Ishikawa (cell line): ENCODE data around the gene AGPS.

Experiments used
- CEBPB ChIP-seq: IDR thresholded peaks from 2 replicates; pipeline ENCODE4 v1.6.1; 2012
- CREB1 ChIP-seq: IDR thresholded peaks from 2 replicates; pipeline ENCODE4 v1.6.1; 2012; ENCODE audit warnings: low read depth
- EGR1 ChIP-seq: IDR thresholded peaks from 2 replicates; pipeline ENCODE4 v1.6.1; 2012
- EP300 ChIP-seq: IDR thresholded peaks from 2 replicates; pipeline ENCODE4 v1.6.1; 2012; ENCODE audit warnings: borderline replicate concordance
- FOXM1 ChIP-seq: IDR thresholded peaks from 2 replicates; pipeline ENCODE4 v1.6.1; 2012; ENCODE audit warnings: low read depth, borderline replicate concordance
- NFIC ChIP-seq: IDR thresholded peaks from 2 replicates; pipeline ENCODE4 v1.6.1; 2012
- RAD21 ChIP-seq: IDR thresholded peaks from 2 replicates; pipeline ENCODE4 v1.6.1; 2012; ENCODE audit warnings: low read depth
- TAF1 ChIP-seq: IDR thresholded peaks from 2 replicates; pipeline ENCODE4 v1.6.1; 2012; ENCODE audit warnings: low read depth, mild to moderate bottlenecking
- TCF12 ChIP-seq: IDR thresholded peaks from 2 replicates; pipeline ENCODE4 v1.6.1; 2012; ENCODE audit warnings: low read depth
- TEAD4 ChIP-seq: IDR thresholded peaks from 2 replicates; pipeline ENCODE4 v1.6.1; 2012
- YY1 ChIP-seq: IDR thresholded peaks from 2 replicates; pipeline ENCODE4 v1.6.1; 2012; ENCODE audit warnings: low read depth
- ZBTB7A ChIP-seq: IDR thresholded peaks from 2 replicates; pipeline ENCODE4 v1.6.1; 2012; ENCODE audit warnings: low read depth
- TF ChIP-seq, protein P1 (sequence below): IDR thresholded peaks from 2 replicates; pipeline ENCODE4 v1.6.1; 2012; ENCODE audit warnings: low read depth, mild to moderate bottlenecking
- TF ChIP-seq, protein P2 (sequence below): IDR thresholded peaks from 2 replicates; pipeline ENCODE4 v1.6.1; 2012
- TF ChIP-seq, protein P3 (sequence below): IDR thresholded peaks from 2 replicates; pipeline ENCODE4 v1.6.1; 2012

AGPS gene

DNA sequence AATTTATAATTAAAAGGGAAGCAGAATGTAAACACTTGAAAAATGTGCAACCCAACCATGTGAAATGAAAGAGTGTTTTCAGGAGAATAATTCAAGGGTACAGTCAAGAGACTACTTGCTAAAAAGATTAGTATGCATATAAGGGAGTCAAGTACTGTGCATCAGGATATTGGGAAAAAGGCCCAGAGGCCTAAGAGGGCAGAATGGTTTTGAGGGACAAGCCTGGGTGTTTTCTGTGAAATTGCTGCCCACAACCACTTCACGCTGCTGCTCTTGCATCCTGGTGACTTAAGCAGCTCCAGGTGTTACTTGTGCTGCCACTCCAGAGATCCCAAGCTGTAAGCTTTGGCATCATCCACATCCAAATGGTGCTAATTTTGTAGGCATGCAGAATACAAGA, 165.2 kb downstream of the AGPS start:
- no peak for TF ChIP-seq EP300

DNA sequence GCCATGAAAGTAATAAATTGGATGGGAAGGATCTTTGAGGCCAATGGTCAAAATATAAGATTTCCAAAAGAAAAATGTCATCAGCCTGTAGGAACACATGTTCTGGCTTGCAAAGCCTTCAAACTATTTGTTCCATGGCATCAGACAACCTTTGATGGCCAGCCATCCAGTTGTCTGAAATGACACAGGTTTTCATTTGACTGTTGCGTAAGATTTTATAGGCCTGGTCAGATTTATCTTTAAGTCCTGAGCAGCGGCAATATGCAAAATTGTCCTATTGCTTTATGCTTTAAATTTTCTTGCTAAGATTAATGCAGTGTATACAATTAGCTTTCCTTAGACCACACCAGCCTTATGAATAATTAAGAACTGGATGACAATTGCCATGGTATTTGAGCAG, 167.1 kb downstream of the AGPS start:
- TF ChIP-seq NFIC (no peak), CEBPB (peak; percentile 15; the same call in 1 of the 2 replicates), TCF12 (no peak)

DNA sequence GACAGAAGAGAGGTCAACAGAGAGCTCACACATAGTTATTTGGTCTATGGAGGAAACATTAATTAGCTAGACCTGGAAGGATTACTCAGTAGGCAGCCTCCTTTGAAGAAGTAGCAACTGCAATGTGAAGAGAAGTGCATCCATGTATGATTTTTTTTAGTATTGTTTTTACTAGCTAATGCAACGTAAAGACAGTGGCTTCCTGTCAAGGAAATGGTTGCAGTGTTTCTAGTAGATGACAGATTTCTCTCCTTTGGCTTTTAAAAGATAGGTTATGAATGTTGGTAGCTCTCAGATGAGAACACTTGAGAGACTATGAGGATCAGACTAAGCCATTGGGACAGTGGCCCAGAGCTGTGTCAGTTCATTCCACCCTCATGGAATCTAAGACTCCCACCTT, 175.8 kb downstream of the AGPS start:
- TF ChIP-seq EGR1 (no peak), RAD21 (no peak), YY1 (no peak), TEAD4 (no peak), TAF1 (no peak), TCF12 (no peak), EP300 (no peak), NFIC (no peak), CEBPB (no peak), FOXM1 (no peak), CREB1 (no peak), ZBTB7A (no peak)
- TF ChIP-seq, protein P1, sequence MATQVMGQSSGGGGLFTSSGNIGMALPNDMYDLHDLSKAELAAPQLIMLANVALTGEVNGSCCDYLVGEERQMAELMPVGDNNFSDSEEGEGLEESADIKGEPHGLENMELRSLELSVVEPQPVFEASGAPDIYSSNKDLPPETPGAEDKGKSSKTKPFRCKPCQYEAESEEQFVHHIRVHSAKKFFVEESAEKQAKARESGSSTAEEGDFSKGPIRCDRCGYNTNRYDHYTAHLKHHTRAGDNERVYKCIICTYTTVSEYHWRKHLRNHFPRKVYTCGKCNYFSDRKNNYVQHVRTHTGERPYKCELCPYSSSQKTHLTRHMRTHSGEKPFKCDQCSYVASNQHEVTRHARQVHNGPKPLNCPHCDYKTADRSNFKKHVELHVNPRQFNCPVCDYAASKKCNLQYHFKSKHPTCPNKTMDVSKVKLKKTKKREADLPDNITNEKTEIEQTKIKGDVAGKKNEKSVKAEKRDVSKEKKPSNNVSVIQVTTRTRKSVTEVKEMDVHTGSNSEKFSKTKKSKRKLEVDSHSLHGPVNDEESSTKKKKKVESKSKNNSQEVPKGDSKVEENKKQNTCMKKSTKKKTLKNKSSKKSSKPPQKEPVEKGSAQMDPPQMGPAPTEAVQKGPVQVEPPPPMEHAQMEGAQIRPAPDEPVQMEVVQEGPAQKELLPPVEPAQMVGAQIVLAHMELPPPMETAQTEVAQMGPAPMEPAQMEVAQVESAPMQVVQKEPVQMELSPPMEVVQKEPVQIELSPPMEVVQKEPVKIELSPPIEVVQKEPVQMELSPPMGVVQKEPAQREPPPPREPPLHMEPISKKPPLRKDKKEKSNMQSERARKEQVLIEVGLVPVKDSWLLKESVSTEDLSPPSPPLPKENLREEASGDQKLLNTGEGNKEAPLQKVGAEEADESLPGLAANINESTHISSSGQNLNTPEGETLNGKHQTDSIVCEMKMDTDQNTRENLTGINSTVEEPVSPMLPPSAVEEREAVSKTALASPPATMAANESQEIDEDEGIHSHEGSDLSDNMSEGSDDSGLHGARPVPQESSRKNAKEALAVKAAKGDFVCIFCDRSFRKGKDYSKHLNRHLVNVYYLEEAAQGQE: no peak
- TF ChIP-seq, protein P2, sequence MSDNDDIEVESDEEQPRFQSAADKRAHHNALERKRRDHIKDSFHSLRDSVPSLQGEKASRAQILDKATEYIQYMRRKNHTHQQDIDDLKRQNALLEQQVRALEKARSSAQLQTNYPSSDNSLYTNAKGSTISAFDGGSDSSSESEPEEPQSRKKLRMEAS: no peak
- TF ChIP-seq, protein P3, sequence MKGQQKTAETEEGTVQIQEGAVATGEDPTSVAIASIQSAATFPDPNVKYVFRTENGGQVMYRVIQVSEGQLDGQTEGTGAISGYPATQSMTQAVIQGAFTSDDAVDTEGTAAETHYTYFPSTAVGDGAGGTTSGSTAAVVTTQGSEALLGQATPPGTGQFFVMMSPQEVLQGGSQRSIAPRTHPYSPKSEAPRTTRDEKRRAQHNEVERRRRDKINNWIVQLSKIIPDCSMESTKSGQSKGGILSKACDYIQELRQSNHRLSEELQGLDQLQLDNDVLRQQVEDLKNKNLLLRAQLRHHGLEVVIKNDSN: no peak

DNA sequence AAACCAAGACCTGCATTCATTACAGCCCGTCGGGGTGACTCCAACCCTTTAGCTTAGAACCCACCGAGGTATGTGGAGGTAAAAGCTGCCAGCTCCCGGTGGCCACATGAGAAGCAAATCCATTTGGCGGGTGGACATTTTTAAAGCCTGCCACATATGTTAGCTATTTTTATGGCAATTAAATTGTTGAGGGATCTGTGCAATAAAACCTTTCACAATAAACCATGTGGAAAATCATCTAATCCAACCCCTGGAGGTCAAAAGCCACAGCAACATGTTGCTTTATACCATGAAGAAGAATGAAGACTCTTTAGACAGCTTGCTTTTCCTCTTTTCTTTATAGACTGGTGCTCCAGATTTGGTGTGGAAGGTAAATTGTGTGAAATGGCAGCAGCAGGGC, 176.3 kb downstream of the AGPS start:
- TF ChIP-seq CEBPB: no peak
- no peak for TF ChIP-seq YY1
- no peak for TF ChIP-seq NFIC
- TF ChIP-seq RAD21: no peak
- no peak for TF ChIP-seq EGR1
- no peak for TF ChIP-seq ZBTB7A
- no peak for TF ChIP-seq TCF12
- TF ChIP-seq, protein P3: no peak
- no peak for TF ChIP-seq CREB1
- no peak for TF ChIP-seq TEAD4
- no peak for TF ChIP-seq EP300
- TF ChIP-seq, protein P2: no peak
- no peak for TF ChIP-seq TAF1

DNA sequence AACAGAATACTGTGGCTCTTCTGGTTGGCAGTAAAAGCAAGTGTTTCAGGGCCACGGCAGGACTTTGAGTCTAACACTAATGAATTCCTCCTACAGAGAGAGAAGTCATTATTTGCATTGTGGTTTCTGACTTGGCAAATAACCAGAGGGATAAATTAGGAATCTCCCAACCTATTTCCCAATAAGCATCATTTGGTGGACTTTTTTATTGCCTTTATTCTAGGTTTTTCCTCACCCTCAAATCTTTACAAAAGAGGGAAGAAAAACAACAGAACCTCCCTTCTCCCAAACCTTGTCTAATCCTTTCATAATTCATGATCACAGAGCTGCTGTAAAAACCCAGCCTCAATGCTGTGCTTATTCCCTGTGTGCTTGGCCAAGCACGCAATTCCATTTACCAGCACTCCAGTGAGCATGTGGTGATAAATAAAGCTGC, 179.7 kb downstream of the AGPS start:
- TF ChIP-seq, protein P1: no peak
- no peak for TF ChIP-seq RAD21
- TF ChIP-seq ZBTB7A: no peak
- no peak for TF ChIP-seq TEAD4
- TF ChIP-seq TAF1: no peak
- TF ChIP-seq, protein P2: no peak
- no peak for TF ChIP-seq FOXM1
- TF ChIP-seq YY1: no peak
- TF ChIP-seq, protein P3: no peak
- no peak for TF ChIP-seq TCF12
- no peak; the same call in 1 of the 2 replicates for TF ChIP-seq NFIC
- no peak for TF ChIP-seq EGR1
- no peak for TF ChIP-seq CEBPB
- no peak for TF ChIP-seq EP300
- TF ChIP-seq CREB1: no peak

DNA sequence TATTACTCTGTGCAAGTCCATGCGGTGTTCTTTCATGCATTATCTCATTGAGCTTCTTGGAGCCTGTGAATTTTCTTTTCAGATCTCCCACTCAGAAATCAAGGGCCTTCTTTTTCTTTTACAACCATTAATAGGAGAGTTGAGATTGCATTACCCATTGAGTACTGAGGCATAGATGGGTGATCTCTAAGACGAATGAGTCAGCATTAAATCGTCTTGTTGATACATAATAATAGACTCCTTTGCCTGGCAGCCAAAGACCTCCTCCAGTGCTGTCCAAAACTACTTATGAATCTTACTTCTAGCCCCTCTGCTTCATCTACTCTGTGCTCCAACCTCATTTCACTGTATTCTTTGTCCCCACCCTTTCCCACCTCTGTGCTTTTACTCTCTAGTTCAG, 180.5 kb downstream of the AGPS start:
- TF ChIP-seq CREB1 (no peak), CEBPB (no peak), EGR1 (no peak), TEAD4 (no peak), ZBTB7A (no peak)
- TF ChIP-seq, protein P2: no peak
